ENCODE measurements around the gene UGGT1.

UGGT1 gene

DNA sequence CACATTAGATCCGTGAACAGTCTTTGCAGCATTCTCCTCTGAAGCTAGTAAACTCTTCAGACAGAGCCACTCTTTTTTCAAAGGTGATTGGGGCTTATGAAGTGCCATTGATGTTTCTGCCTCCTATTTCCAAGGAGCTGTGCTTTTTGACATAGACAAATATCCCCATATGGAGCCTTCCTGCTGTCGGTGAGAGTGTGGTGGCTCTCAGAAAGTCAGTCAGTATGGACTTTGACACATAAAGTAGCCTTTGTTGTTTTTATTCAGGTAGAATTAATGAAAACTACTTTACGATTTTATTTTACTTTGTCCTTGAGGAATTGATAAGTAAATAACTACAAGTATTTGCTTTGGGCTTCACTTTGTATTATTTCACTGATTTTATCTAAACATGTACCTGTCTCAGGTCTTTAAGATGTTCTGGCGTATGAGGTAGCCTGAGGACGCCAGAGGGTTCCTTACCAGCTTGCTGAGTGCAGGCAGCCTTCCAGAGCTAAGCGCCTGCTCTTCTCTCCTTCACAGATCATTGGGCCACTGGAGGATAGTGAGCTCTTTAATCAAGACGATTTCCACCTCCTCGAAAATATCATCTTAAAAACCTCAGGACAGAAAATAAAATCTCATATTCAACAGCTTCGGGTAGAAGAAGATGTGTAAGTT is 69.7 kb downstream of the UGGT1 start:
- Mint-ChIP-seq H3K27me3 (ENCODE audit: low read depth, poor library complexity) (no peaks in the 10 kb centered on the region), H3K27ac (peak overlapping the region; percentile 4), H3K9me3 (no peaks in the 10 kb centered on the region), H3K36me3 (ENCODE audit: low read depth) (peaks cover 56% of the 10 kb centered on the region), H3K4me3 (no peak overlapping the region), H3K4me1 (no peaks in the 10 kb centered on the region)
- no peak for TF ChIP-seq CTCF (IDR thresholded peaks at IDR 0.05)
- DNase-seq, result no peak

DNA sequence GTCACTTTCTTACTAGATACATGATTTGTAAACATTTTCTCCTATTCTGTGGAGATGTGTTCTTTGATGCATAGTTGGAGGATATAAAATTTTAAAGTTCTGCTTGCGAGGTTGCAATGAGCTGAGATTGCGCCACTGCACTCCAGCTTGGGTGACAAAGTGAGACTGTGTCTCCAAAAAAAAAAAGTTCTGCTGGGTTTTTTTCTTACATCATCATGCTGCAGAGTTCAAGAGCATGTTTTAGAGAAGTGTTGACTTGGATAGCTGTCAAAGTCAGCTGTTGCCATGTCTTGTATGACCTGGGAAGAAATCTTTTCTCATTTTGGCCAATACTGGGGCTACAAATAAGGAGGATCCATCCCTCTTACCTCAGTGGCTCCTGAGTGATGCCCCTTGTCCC is 71.3 kb downstream of the UGGT1 start:
- no peaks in the 10 kb centered on the region for H3K27me3 Mint-ChIP-seq (ENCODE audit: low read depth, poor library complexity)
- H3K4me3 Mint-ChIP-seq, result no peak overlapping the region
- TF ChIP-seq CTCF (IDR thresholded peaks at IDR 0.05), result no peak
- no peaks in the 10 kb centered on the region for H3K9me3 Mint-ChIP-seq
- H3K27ac Mint-ChIP-seq, result no peak overlapping the region
- no peaks in the 10 kb centered on the region for H3K4me1 Mint-ChIP-seq
- no peak for DNase-seq
- peaks cover 60% of the 10 kb centered on the region for H3K36me3 Mint-ChIP-seq (ENCODE audit: low read depth)

GRCh38 chr2:128164311-128164710 is 73.3 kb downstream of the UGGT1 start:
- Mint-ChIP-seq H3K36me3 (ENCODE audit: low read depth) (peaks cover 61% of the 10 kb centered on the region), H3K27ac (no peak overlapping the region), H3K27me3 (ENCODE audit: low read depth, poor library complexity) (no peaks in the 10 kb centered on the region), H3K4me1 (no peaks in the 10 kb centered on the region), H3K9me3 (no peaks in the 10 kb centered on the region), H3K4me3 (no peak overlapping the region)
- no peak for DNase-seq
- no peak for TF ChIP-seq CTCF (IDR thresholded peaks at IDR 0.05)

GRCh38 chr2:128166746-128167353 is 75.8 kb downstream of the UGGT1 start:
- Mint-ChIP-seq H3K36me3 (ENCODE audit: low read depth) (peaks cover 59% of the 10 kb centered on the region), H3K4me1 (no peaks in the 10 kb centered on the region), H3K4me3 (no peak overlapping the region), H3K9me3 (no peaks in the 10 kb centered on the region), H3K27me3 (ENCODE audit: low read depth, poor library complexity) (no peaks in the 10 kb centered on the region), H3K27ac (no peak overlapping the region)
- no peak for DNase-seq
- TF ChIP-seq CTCF (IDR thresholded peaks at IDR 0.05), result no peak

DNA sequence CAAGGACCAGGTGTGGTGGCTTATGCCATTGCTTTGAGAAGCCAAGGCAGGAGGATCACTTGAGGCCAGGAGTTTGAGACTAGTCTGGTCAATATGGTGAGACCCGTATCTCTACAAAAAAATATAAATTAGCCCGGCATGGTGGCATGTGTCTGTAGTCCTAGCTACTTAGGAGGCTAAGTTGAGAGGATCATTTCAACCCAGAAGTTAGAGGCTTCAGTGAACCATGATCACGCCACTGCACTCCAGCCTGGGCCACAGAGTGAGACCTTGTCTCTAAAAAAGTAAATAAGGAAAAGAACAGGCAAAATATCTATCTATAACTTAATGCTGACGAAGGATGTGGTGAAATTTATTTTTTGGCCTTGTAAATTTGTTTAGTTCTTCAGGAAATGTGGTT is 78.1 kb downstream of the UGGT1 start:
- no peaks in the 10 kb centered on the region for H3K4me1 Mint-ChIP-seq
- TF ChIP-seq CTCF (IDR thresholded peaks at IDR 0.05), result no peak
- no peaks in the 10 kb centered on the region for H3K9me3 Mint-ChIP-seq
- no peak overlapping the region for H3K27ac Mint-ChIP-seq
- H3K36me3 Mint-ChIP-seq (ENCODE audit: low read depth), result peaks cover 63% of the 10 kb centered on the region
- no peaks in the 10 kb centered on the region for H3K27me3 Mint-ChIP-seq (ENCODE audit: low read depth, poor library complexity)
- DNase-seq, result no peak
- H3K4me3 Mint-ChIP-seq, result no peak overlapping the region

DNA sequence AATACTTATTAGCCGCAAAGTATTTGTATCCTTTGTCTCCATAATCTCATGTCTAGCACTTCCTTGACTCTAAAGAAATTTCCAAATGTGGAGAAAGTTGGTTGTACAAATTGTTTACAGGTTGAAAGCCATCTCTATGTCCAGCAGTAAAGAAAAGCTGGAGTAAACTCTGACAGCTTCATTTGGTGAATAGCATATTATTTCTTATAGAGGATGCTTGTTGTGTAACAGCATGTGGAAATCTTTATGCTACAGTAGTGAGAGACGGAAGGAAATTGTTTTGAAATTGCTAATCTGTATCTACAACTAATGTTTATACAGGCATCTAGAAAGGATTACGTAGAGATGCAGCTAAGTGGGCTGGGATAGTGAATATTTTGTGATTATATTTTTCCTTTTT is 78.5 kb downstream of the UGGT1 start:
- no peak overlapping the region for H3K27ac Mint-ChIP-seq
- H3K4me1 Mint-ChIP-seq, result no peaks in the 10 kb centered on the region
- H3K4me3 Mint-ChIP-seq, result no peak overlapping the region
- peaks cover 64% of the 10 kb centered on the region for H3K36me3 Mint-ChIP-seq (ENCODE audit: low read depth)
- no peak for TF ChIP-seq CTCF (IDR thresholded peaks at IDR 0.05)
- no peaks in the 10 kb centered on the region for H3K9me3 Mint-ChIP-seq
- DNase-seq, result no peak
- H3K27me3 Mint-ChIP-seq (ENCODE audit: low read depth, poor library complexity), result no peaks in the 10 kb centered on the region
